Activated B cell treated with CpG ODN at 0.5 μM for 24 hours (primary cell): ENCODE data around the gene TCF12. TPM values are rescaled to one million over a fixed set of nuclear protein-coding genes. Genes with fewer than 3 reads are reported as not detected.

Experiments
- ATAC-seq: fragments of 200-7000 bp; cut with Tn5 transposase; one replicate; pipeline ENCODE4 v1.10.0; 2021; ENCODE audit warnings: low read depth, mild to moderate bottlenecking, moderate library complexity
- CTCF ChIA-PET: fragments of 350-600 bp; sonication (Branson Sonifier 250); formaldehyde crosslinking; loops from one replicate; lab custom pipeline; 2021; ENCODE audit warnings: antibody characterized with exemption; lab: Charles Lee
- POLR2A ChIA-PET: fragments of 350-600 bp; sonication (Branson Sonifier 250); formaldehyde crosslinking; loops from one replicate; lab custom pipeline; 2021; ENCODE audit warnings: antibody characterized with exemption; lab: Charles Lee
- DNase-seq: peaks from one replicate; pipeline ENCODE4 v3.0.0; 2022
- H3K27ac Mint-ChIP-seq: one replicate; pipeline ENCODE4 v1.8.0; 2020; ENCODE audit warnings: mixed read lengths
- H3K27me3 Mint-ChIP-seq: one replicate; pipeline ENCODE4 v1.8.0; 2021; ENCODE audit warnings: mixed read lengths
- H3K36me3 Mint-ChIP-seq: one replicate; pipeline ENCODE4 v1.8.0; 2021; ENCODE audit warnings: low read depth, mixed read lengths
- H3K4me1 Mint-ChIP-seq: one replicate; pipeline ENCODE4 v1.8.0; 2021; ENCODE audit warnings: mixed read lengths
- H3K4me3 Mint-ChIP-seq: one replicate; pipeline ENCODE4 v1.8.0; 2020; ENCODE audit warnings: mild to moderate bottlenecking, mixed read lengths
- H3K9me3 Mint-ChIP-seq: one replicate; pipeline ENCODE4 v1.8.0; 2020; ENCODE audit warnings: mixed read lengths
- intact Hi-C: fragments of 100-400 bp; cut with micrococcal nuclease; formaldehyde crosslinking; loops from one replicate; pipeline ENCODE4 v1.15.1; 2024
- total RNA-seq: library from RNA; stranded (reverse); gene quantifications from 2 replicates; pipeline ENCODE4 v1.2.3, GENCODE V29; 2022
- TF ChIP-seq, protein P1 (sequence below): fragments of 200-600 bp; IDR thresholded peaks from one replicate; pipeline ENCODE4 v1.8.0; 2022; ENCODE audit warnings: antibody characterized with exemption, mild to moderate bottlenecking

The TCF12 gene
- total RNA-seq, 1 donor from 2014 or later: 119 TPM

DNA sequence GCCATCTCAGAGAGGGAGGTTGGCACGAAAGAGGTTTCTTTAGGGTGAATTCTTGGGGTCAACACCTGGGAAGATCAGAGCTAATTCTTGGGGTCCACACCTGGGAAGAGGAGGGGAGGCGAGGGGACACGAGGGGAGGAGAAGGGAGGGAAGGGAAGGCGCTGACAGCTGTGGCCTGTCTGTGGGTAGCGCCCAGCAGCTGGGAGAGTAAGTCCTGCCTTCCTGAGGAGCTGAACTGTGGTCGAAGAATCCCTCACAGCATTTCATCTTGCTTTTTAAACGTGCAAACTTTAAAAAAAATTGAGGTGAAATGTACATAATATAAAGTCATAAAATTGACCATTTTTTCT, 394.7 kb downstream of the TCF12 start:
- ChIA-PET CTCF (interaction anchor here (0.8 kb wide), 1 partner anchor 167 kb away, joined by 3 read pairs; no protein-coding TSS in a partner anchor), POLR2A (interaction anchor here (1.6 kb wide), 1 partner anchor 12 kb away, joined by 3 read pairs; no protein-coding TSS in a partner anchor)
- Mint-ChIP-seq H3K27me3 (no peaks in the 10 kb centered on the region), H3K36me3 (peaks cover 28% of the 10 kb centered on the region), H3K9me3 (no peaks in the 10 kb centered on the region), H3K27ac (no peak overlapping the region), H3K4me3 (no peak overlapping the region), H3K4me1 (peaks cover 32% of the 10 kb centered on the region)
- intact Hi-C loops: no loop called here
- ATAC-seq (no peak), DNase-seq (no peak)
- TF ChIP-seq, protein P1, sequence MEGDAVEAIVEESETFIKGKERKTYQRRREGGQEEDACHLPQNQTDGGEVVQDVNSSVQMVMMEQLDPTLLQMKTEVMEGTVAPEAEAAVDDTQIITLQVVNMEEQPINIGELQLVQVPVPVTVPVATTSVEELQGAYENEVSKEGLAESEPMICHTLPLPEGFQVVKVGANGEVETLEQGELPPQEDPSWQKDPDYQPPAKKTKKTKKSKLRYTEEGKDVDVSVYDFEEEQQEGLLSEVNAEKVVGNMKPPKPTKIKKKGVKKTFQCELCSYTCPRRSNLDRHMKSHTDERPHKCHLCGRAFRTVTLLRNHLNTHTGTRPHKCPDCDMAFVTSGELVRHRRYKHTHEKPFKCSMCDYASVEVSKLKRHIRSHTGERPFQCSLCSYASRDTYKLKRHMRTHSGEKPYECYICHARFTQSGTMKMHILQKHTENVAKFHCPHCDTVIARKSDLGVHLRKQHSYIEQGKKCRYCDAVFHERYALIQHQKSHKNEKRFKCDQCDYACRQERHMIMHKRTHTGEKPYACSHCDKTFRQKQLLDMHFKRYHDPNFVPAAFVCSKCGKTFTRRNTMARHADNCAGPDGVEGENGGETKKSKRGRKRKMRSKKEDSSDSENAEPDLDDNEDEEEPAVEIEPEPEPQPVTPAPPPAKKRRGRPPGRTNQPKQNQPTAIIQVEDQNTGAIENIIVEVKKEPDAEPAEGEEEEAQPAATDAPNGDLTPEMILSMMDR: no peak

DNA sequence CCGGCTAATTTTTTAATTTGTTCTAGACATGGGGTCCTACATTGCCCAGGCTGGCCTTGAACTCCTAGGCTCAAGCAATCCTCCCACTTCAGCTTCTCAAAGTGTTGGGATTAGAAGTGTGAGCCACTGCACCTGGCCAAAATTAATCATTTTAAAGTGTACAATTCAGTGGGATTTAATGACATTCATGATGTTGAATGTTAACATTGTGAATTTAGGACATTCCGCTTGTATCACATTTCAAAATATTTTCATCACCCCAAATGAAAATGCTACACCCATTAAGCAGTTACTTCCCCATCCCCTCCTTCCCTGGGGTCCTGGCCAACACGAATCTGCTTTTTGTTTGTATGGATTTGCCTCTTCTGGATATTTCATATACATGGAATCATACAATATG, 395.8 kb downstream of the TCF12 start:
- ChIA-PET CTCF (no interaction called here), POLR2A (no interaction called here)
- H3K36me3 Mint-ChIP-seq: peaks cover 18% of the 10 kb centered on the region
- H3K27ac Mint-ChIP-seq: no peak overlapping the region
- H3K4me1 Mint-ChIP-seq: peaks cover 24% of the 10 kb centered on the region
- intact Hi-C loops: no loop called here
- ATAC-seq: no peak
- H3K27me3 Mint-ChIP-seq: no peaks in the 10 kb centered on the region
- H3K4me3 Mint-ChIP-seq: no peak overlapping the region
- DNase-seq: no peak
- TF ChIP-seq, protein P1: no peak
- no peaks in the 10 kb centered on the region for H3K9me3 Mint-ChIP-seq

DNA sequence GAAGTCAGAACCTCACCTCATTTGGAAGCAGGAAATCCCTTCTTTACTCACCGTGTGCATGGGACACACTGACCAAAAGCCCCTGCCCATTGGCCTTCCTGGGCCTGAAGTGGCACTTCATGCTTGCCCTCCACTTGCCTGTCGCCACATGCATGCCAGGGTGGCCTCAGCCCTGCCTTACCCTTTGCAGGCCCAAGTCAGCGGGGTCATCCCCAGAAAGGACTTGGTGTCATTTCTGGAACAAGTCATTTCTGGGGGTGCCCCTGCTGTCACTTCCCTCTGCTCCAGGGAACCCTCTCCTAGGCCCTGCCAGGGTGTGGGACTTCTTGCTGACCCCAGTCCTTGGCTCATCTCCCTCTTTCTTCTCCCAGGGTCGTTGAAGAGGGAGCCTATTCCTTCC, 398.0 kb downstream of the TCF12 start:
- TF ChIP-seq, protein P1: no peak
- Mint-ChIP-seq H3K27me3 (no peaks in the 10 kb centered on the region), H3K27ac (no peak overlapping the region), H3K36me3 (peaks cover 6% of the 10 kb centered on the region), H3K4me3 (no peak overlapping the region), H3K9me3 (no peaks in the 10 kb centered on the region), H3K4me1 (peaks cover 18% of the 10 kb centered on the region)
- intact Hi-C loops: no loop called here
- CTCF ChIA-PET: no interaction called here
- DNase-seq: no peak
- POLR2A ChIA-PET: no interaction called here
- ATAC-seq: no peak

DNA sequence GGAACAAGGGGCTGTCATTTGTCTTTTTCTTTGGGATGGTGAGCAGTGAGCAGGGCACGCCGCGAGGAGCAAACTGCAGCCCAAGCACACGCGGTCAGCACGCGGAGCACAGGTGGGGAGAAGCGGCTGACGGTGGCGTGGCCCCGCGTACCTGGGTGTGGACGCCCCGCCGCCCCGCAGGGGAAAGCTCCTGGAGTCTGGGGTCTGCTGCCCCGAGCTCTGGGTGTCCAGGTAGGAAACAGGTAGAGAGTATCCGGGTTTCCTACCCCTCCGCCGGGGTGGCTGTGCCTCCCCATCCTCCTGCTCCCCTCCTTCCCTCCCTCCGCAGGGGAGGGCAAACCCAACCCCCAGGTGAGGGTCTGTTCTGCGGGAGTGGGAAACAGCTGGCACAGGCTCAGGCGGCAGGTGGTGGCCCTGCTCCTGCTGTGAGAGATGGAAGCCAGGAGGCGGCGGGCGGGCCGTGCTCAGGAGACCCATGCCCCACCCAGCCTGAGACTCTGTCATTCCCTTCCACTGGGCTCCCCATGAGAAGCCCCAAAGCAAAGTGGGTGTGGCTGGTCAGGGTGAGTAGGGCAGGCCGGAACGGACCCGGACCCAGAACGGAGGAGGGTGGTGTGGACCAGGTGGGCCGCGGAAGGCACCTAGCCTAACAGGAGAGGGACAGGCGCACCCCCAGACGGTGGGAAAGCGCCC, 400.9 kb downstream of the TCF12 start:
- TF ChIP-seq, protein P1: no peak
- no peak for ATAC-seq
- H3K27ac Mint-ChIP-seq: no peak overlapping the region
- no peak overlapping the region for H3K4me3 Mint-ChIP-seq
- intact Hi-C loops: no loop called here
- H3K36me3 Mint-ChIP-seq: no peaks in the 10 kb centered on the region
- ChIA-PET CTCF (no interaction called here), POLR2A (interaction anchor here (0.7 kb wide), 1 partner anchor 200 kb away, joined by 3 read pairs; no protein-coding TSS in a partner anchor)
- H3K4me1 Mint-ChIP-seq: peaks cover 15% of the 10 kb centered on the region
- no peaks in the 10 kb centered on the region for H3K9me3 Mint-ChIP-seq
- DNase-seq: no peak
- no peaks in the 10 kb centered on the region for H3K27me3 Mint-ChIP-seq

DNA sequence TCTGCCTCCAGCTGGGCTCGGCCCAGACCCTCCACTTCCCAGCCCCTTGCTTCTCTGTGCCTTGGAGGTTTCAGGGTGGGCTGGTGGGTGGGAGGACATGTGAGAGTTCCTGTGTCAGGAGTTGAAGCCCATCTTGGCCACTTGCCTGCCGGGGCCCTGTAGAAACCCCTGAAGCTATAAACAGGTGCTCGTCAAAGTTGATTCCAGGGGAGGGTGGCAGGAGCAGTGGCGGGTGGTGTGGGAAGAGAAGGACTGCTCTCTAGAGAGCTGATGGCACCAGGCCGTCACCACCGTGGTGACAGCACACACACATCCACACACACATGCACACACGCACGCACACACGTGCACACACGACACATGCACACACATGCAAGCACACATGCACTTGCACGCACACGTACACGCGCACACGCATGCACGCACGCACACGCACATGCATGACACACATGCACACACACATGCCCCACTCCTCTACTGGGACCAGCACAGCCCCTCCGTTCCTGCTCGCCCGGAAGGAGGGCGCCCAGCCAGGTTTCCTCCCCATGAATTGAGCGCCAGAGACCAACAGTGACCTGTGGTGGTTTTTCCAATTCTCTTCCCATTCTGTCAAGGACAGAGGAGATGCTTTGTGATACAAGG, 401.6 kb downstream of the TCF12 start:
- ATAC-seq: no peak
- DNase-seq: no peak
- no peaks in the 10 kb centered on the region for H3K9me3 Mint-ChIP-seq
- POLR2A ChIA-PET: no interaction called here
- no peak overlapping the region for H3K27ac Mint-ChIP-seq
- CTCF ChIA-PET: no interaction called here
- no peak overlapping the region for H3K4me3 Mint-ChIP-seq
- H3K4me1 Mint-ChIP-seq: peaks cover 15% of the 10 kb centered on the region
- TF ChIP-seq, protein P1: no peak
- no peaks in the 10 kb centered on the region for H3K27me3 Mint-ChIP-seq
- intact Hi-C loops: no loop called here
- H3K36me3 Mint-ChIP-seq: no peaks in the 10 kb centered on the region
